Endometrial microvascular endothelial cells (primary cell): ENCODE measurements around the gene ANKRD13B. TPM values are rescaled to one million over a fixed set of nuclear protein-coding genes. Genes with fewer than 3 reads are reported as not detected.
"Not testable (repeated sequence)": the region's sequence is repeated elsewhere in the genome, so short reads cannot be mapped to it uniquely, and the experiment has no call there.

Experiments used
- in situ Hi-C: cut with HindIII; loops from 2 replicates; pipeline ENCODE4 v1.10.0; 2017; ENCODE audit warnings: low sequenced_read_pairs, low pct_unique_long_range_greater_than_20kb; ENCODE audit errors: inconsistent ontology term
- total RNA-seq: library from RNA; depleted of rRNA; stranded (reverse); fragments of >200 nt; gene quantifications from one replicate; pipeline ENCODE4 v1.2.3, GENCODE V29; 2015; ENCODE audit errors: inconsistent ontology term

The ANKRD13B gene
- total RNA-seq, 1 donor from 2014 or later: 6.7 TPM

DNA sequence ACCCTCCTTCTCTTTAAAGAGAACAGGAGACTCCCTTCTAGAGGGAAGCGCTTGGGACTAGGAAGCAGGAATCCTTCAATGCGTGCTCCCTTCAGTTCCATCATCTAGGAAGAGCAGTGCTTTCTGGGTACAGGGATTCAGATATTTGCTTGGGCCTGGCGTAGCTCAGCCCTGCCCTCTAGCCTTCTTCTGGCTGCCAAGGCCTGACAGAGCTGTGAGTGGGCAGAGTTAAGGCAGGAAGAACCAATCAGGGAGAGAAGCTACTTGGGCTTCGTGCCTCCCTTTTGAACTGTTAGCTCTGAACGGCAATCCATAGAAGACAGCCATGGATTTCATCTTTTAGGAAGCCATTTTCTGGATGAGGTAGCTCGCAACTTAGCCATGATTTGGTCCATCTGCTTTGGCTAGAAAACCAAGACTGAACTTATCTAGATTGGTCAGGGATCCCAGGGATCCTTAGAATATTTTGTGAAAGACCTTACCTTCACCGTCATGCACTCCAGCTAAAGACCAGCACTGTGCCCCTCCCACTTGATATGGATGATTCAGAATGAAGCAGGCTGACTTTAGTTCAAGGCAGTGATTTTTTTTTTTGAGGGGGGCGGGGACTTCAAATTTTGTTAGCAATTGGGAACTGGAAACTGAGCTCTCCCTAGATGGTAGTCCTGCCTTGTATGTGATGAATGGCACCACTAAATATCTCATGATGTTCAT lies 32.3 kb downstream of the ANKRD13B start:
- in situ Hi-C loops: no loop called here

- in situ Hi-C loops: no loop called here
Measured at GRCh38 chr17:29627951-29628350, 35.0 kb downstream of the ANKRD13B start.

GRCh38 chr17:29628644-29629043 lies 35.7 kb downstream of the ANKRD13B start:
- in situ Hi-C loops: no loop called here

DNA sequence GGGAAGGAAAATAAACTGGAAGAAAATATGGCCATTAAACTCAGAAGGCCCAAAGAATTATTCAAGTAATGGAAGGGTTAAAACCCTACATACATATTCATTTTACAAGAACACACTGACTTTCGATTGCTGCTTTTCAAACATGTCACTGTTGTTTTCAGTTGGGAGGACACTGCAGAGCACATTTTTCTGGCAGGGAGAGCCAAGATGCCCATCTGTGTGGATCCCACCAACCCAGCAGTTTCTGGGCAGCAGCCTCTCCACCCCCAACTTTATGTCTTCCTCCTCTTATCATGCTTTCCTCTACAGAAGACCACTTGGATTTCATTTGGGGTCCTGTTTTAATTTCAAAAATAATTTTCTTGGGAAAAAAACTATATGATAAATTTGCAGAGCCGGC lies 36.9 kb downstream of the ANKRD13B start:
- in situ Hi-C loops: no loop called here

DNA sequence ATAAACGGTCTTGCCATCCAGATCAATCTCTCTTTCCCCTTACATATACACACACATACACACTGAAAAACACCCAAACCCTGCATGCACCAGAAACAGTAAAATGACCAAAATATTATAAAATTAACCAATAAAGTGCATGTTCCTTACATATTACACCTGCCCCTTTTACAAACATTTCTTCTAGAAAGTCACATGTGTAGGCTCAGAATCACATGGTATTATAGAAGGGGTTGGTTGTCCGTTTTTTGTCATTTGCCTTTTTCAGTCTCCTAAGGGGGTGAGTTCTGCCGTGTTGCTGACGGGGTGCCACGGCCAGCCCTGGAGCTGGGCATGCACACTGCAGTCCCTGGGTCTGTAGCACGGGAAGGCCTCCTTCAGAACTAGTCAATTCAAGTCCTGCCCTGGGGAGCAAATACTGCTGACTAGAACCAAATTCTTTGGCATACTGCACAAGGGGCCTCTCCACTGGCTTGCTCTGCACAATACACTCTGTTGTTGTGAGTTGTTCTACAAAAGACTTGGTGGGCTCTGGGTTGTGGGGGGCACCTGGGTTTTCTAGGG lies 37.8 kb downstream of the ANKRD13B start:
- in situ Hi-C loops: no loop called here

GRCh38 chr17:29633886-29634285 lies 41.0 kb downstream of the ANKRD13B start:
- in situ Hi-C loops: no loop called here

DNA sequence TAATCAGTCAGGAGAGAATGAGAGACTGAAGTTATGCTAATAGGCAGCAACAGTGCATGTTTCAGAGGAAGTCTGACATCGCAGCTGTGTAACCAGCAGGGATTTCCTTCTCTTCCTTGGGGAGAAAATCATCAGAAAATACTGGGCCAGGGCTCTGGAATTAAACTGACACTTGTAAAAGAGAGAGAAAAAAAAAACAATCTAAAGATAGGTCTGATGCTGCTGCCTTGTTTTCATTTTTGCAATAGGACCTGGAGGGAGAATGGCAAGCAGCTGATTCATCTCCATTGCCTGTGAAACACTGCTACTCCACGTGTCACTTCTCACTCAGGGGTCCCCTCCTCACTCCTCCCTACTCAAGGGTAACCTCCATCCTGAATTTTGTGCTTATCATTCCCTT lies 47.5 kb downstream of the ANKRD13B start:
- in situ Hi-C loops: no loop called here

GRCh38 chr17:29640981-29641642 lies 48.2 kb downstream of the ANKRD13B start:
- in situ Hi-C loops: no loop called here

DNA sequence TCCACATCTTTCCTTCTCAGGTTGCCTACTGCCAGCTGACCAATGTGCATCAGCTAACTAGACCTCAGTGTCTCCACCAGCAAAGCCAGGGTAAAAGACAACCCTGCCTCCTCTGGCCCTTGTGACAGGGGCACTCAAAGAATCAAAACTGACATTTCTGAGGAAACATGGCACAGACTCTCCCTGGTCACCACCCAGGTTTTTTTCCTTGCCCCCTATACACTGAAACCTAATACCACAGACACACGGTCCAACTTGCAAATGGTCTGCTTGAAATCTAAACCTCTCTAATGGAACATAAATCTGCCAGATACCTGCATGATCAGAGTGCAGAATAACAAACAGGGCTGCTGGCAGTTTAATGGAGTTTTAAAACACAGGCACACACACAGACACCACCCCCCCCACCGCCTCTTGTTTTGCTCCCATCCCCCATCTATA lies 49.3 kb downstream of the ANKRD13B start:
- in situ Hi-C loops: no loop called here

DNA sequence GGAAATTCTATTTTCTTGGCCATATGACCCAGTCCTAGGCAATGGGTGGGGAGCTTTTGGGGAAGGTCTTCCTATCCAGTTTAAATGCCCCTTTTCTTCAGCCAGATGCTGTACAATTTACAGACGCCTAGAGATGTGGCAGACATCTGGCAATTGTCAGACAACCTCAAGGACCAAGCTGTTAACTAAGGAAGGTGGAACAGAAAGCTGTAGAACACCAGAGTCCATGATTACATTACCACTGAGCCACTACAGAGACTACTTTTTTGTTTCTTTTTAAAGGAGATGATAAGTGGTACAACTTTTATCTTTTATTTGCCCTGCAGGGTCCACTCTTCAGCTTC lies 50.9 kb downstream of the ANKRD13B start:
- in situ Hi-C loops: no loop called here

GRCh38 chr17:29645515-29646051 lies 52.7 kb downstream of the ANKRD13B start:
- in situ Hi-C loops: no loop called here

- in situ Hi-C loops: no loop called here
Measured at GRCh38 chr17:29648005-29648404, 55.1 kb downstream of the ANKRD13B start.

DNA sequence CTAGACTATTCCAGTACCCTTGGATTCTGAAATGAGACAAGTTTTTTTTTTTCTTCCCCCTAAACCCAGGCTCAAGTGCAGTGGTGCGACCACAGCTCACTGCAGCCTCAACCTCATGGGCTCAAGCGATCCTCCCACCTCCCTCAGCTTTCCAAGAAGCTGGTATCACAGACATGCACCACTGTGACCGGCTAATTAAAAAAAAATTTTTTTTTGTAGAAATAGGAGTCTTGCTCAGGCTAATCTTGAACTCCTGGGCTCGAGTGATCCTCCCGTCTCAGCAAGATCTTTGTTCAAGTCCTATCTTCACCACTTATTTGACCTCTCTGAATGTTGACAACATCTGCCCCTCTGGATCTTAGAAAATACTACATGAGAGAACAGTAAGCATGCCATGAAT lies 56.4 kb downstream of the ANKRD13B start:
- in situ Hi-C loops: no loop called here

- in situ Hi-C loops: no loop called here
Measured at GRCh38 chr17:29650396-29650795, 57.5 kb downstream of the ANKRD13B start.

- in situ Hi-C loops: not testable (repeated sequence)
Measured at GRCh38 chr17:29651913-29652312, 59.0 kb downstream of the ANKRD13B start.

- in situ Hi-C loops: no loop called here
Measured at GRCh38 chr17:29652976-29653375, 60.0 kb downstream of the ANKRD13B start.

GRCh38 chr17:29653995-29654714 lies 61.2 kb downstream of the ANKRD13B start:
- in situ Hi-C loops: no loop called here

- in situ Hi-C loops: no loop called here
Measured at GRCh38 chr17:29655323-29655722, 62.4 kb downstream of the ANKRD13B start.

GRCh38 chr17:29659155-29659554 lies 66.2 kb downstream of the ANKRD13B start:
- in situ Hi-C loops: no loop called here
